ENCODE results near the gene FAM110D.

FAM110D gene

GRCh38 chr1:26163684-26164035, 4.8 kb downstream of the FAM110D start:
- DNase-seq (ENCODE audit: low read depth in 2 of 2): no peak

- peak; percentile 28 to 54 for DNase-seq (ENCODE audit: low read depth in 2 of 2)
Observed at GRCh38 chr1:26164036-26164860, 5.4 kb downstream of the FAM110D start.

- DNase-seq (ENCODE audit: low read depth in 2 of 2): no peak
Observed at GRCh38 chr1:26164861-26165842, 6.3 kb downstream of the FAM110D start.

- no peak for DNase-seq (ENCODE audit: low read depth in 2 of 2)
Observed at GRCh38 chr1:26166719-26167281, 7.9 kb downstream of the FAM110D start.

GRCh38 chr1:26168410-26169197, 9.7 kb downstream of the FAM110D start, which contains the start of gene C1orf232:
Gene C1orf232, minus strand, starts transcription at chr1:26168963. Its CDS starts 464 bp downstream, at chr1:26168499.
- no peak for DNase-seq (ENCODE audit: low read depth in 2 of 2)

GRCh38 chr1:26169198-26169554, 10.3 kb downstream of the FAM110D start:
- DNase-seq (ENCODE audit: low read depth in 2 of 2): no peak

- DNase-seq (ENCODE audit: low read depth in 2 of 2): peak; percentile 84 to 85
Observed at GRCh38 chr1:26169669-26170471, 11.0 kb downstream of the FAM110D start, which contains the start of gene ZNF593. Gene ZNF593, plus strand, starts transcription at chr1:26169908. Its CDS starts 76 bp downstream, at chr1:26169984.

GRCh38 chr1:26170472-26170821, 11.6 kb downstream of the FAM110D start:
- DNase-seq (ENCODE audit: low read depth in 2 of 2): no peak

GRCh38 chr1:26171084-26172072, 12.5 kb downstream of the FAM110D start, which contains the start of gene ZNF593OS:
Gene ZNF593OS, minus strand, starts transcription at chr1:26171832. Its CDS starts 171 bp downstream, at chr1:26171661.
- DNase-seq (ENCODE audit: low read depth in 2 of 2): no peak

- no peak for DNase-seq (ENCODE audit: low read depth in 2 of 2)
Observed at GRCh38 chr1:26175346-26175745, 16.5 kb downstream of the FAM110D start.

- no peak for DNase-seq (ENCODE audit: low read depth in 2 of 2)
Observed at GRCh38 chr1:26177182-26177684, 18.4 kb downstream of the FAM110D start, which contains the start of gene CNKSR1. Gene CNKSR1, plus strand, starts transcription at chr1:26177491. Its CDS starts 57 bp downstream, at chr1:26177548.

- no peak for DNase-seq (ENCODE audit: low read depth in 2 of 2)
Observed at GRCh38 chr1:26180010-26180506, 21.2 kb downstream of the FAM110D start.

- DNase-seq (ENCODE audit: low read depth in 2 of 2): no peak
Observed at GRCh38 chr1:26181586-26182382, 22.9 kb downstream of the FAM110D start.

- no peak for DNase-seq (ENCODE audit: low read depth in 2 of 2)
Observed at GRCh38 chr1:26182383-26182696, 23.5 kb downstream of the FAM110D start.

GRCh38 chr1:26184086-26184485, 25.2 kb downstream of the FAM110D start:
- no peak for DNase-seq (ENCODE audit: low read depth in 2 of 2)

GRCh38 chr1:26184883-26185282, 26.0 kb downstream of the FAM110D start:
- DNase-seq (ENCODE audit: low read depth in 2 of 2): no peak

- no peak for DNase-seq (ENCODE audit: low read depth in 2 of 2)
Observed at GRCh38 chr1:26187882-26188281, 29.0 kb downstream of the FAM110D start.

GRCh38 chr1:26188477-26188876, 29.6 kb downstream of the FAM110D start:
- DNase-seq (ENCODE audit: low read depth in 2 of 2): no peak
